Measurements from ENCODE around the gene EPB41L5.
"Not testable (repeated sequence)": the region's sequence is repeated elsewhere in the genome, so short reads cannot be mapped to it uniquely, and the experiment has no call there.

- TF ChIP-seq, protein P1, sequence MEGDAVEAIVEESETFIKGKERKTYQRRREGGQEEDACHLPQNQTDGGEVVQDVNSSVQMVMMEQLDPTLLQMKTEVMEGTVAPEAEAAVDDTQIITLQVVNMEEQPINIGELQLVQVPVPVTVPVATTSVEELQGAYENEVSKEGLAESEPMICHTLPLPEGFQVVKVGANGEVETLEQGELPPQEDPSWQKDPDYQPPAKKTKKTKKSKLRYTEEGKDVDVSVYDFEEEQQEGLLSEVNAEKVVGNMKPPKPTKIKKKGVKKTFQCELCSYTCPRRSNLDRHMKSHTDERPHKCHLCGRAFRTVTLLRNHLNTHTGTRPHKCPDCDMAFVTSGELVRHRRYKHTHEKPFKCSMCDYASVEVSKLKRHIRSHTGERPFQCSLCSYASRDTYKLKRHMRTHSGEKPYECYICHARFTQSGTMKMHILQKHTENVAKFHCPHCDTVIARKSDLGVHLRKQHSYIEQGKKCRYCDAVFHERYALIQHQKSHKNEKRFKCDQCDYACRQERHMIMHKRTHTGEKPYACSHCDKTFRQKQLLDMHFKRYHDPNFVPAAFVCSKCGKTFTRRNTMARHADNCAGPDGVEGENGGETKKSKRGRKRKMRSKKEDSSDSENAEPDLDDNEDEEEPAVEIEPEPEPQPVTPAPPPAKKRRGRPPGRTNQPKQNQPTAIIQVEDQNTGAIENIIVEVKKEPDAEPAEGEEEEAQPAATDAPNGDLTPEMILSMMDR (IDR thresholded peaks at IDR 0.05) = not testable (repeated sequence)
- not testable (repeated sequence) for TF ChIP-seq POLR2A, EP300 (IDR thresholded peaks at IDR 0.05)
These were observed 32.9 kb downstream of the EPB41L5 start for GRCh38 chr2:120045775-120046174.

All from ovary (tissue), 3 donors.